ENCODE results near the gene ADAM21.

- no peak for TF ChIP-seq MAX (IDR thresholded peaks at IDR 0.05; ENCODE audit: insufficient read depth, insufficient read length)
- no peak for TF ChIP-seq FOS (IDR thresholded peaks at IDR 0.05; ENCODE audit: borderline replicate concordance, insufficient read depth, low read length)
- no peak for TF ChIP-seq CTCF (IDR thresholded peaks at IDR 0.05; ENCODE audit: extremely low read depth in 1 of 2, insufficient read depth in 1 of 2, low read depth in 1 of 2, low read length in 2 of 2)
- TF ChIP-seq POLR2AphosphoS5 (IDR thresholded peaks at IDR 0.05; ENCODE audit: insufficient read depth, low read depth, low read length): no peak
- no peak for TF ChIP-seq JUN (IDR thresholded peaks at IDR 0.05; ENCODE audit: borderline replicate concordance, insufficient read depth, insufficient read length, low read depth)
Measured at GRCh38 chr14:70425354-70425753, 26.6 kb upstream of the ADAM21 start.

All from endothelial cell of umbilical vein (primary cell).